Measurements from ENCODE around the gene ATAT1.

DNA sequence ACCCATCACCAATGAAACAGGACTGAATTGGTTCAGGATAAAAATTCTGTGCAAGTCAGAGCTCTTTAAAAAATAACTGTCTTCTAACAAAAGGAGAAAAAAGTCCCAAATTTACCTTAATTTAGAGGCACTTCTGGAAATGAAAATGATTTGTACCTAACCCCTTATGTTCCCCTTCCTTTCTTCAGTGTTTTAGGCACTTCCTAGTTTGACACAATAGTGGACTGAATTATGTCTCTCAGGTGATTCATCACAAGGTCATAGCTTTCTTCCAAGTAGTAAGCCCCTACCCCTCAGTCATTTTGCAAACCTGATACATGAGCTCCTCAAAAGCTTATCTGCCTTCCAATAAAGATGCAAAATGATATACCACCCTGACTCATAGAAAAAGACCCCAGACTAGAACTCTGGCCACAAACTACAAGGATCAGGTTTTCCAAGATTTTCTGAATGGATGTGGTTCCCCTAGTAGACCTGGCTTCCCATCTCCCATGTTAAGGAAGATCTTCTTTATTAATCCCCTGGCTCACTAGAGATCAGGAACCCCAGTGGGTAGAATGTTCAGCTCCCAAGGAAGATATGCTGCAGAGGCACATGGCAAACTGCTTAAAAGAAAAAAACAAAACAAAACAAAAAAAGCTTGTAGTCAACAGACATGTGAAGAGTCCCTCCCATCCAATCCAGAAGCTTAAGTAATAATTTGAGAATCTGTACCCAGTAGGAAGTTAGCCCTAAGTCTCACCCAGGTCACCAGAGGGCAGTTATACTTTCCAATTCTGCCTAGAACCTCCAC is 13.2 kb upstream of the ATAT1 start:
- TF ChIP-seq, protein P1, sequence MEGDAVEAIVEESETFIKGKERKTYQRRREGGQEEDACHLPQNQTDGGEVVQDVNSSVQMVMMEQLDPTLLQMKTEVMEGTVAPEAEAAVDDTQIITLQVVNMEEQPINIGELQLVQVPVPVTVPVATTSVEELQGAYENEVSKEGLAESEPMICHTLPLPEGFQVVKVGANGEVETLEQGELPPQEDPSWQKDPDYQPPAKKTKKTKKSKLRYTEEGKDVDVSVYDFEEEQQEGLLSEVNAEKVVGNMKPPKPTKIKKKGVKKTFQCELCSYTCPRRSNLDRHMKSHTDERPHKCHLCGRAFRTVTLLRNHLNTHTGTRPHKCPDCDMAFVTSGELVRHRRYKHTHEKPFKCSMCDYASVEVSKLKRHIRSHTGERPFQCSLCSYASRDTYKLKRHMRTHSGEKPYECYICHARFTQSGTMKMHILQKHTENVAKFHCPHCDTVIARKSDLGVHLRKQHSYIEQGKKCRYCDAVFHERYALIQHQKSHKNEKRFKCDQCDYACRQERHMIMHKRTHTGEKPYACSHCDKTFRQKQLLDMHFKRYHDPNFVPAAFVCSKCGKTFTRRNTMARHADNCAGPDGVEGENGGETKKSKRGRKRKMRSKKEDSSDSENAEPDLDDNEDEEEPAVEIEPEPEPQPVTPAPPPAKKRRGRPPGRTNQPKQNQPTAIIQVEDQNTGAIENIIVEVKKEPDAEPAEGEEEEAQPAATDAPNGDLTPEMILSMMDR (IDR thresholded peaks at IDR 0.05) = no peak
- TF ChIP-seq POLR2AphosphoS5 (IDR thresholded peaks at IDR 0.05) (peak; percentile 10), POLR2A (IDR thresholded peaks at IDR 0.05) (peak; percentile 12)
